RPMI8226 (cell line): ENCODE data around the gene TREX2.

Experiments
- DNase-seq: peaks from one replicate; pipeline ENCODE4 v3.0.0-alpha.2; 2015

Gene TREX2

GRCh38 chrX:153433161-153433680 is 12.6 kb downstream of the TREX2 start:
- DNase-seq, result no peak

GRCh38 chrX:153430796-153431195 is 15.1 kb downstream of the TREX2 start:
- no peak for DNase-seq

- DNase-seq, result no peak
Observed at GRCh38 chrX:153426204-153426603, 19.7 kb downstream of the TREX2 start.

- peak; percentile 11 for DNase-seq
Observed at GRCh38 chrX:153423652-153424051, 22.2 kb downstream of the TREX2 start.

- DNase-seq, result no peak
Observed at GRCh38 chrX:153421856-153422255, 24.0 kb downstream of the TREX2 start.

- no peak for DNase-seq
Observed at GRCh38 chrX:153420851-153421599, 24.8 kb downstream of the TREX2 start.

- DNase-seq, result no peak
Observed at GRCh38 chrX:153417637-153418036, 28.2 kb downstream of the TREX2 start.

GRCh38 chrX:153416781-153417450 is 28.9 kb downstream of the TREX2 start:
- no peak for DNase-seq

GRCh38 chrX:153414856-153415510 is 30.9 kb downstream of the TREX2 start:
- no peak for DNase-seq

- DNase-seq, result no peak
Observed at GRCh38 chrX:153413731-153414130, 32.1 kb downstream of the TREX2 start.

GRCh38 chrX:153412746-153413720 is 32.8 kb downstream of the TREX2 start:
- DNase-seq, result no peak

- no peak for DNase-seq
Observed at GRCh38 chrX:153411988-153412574, 33.8 kb downstream of the TREX2 start.

- peak; percentile 51 for DNase-seq
Observed at GRCh38 chrX:153411255-153411987, 34.4 kb downstream of the TREX2 start, which contains the start of gene ZFP92. TSS of gene ZFP92 (plus strand) at chrX:153411472. CDS start at chrX:153418323, 6,851 bp downstream.

- DNase-seq, result no peak
Observed at GRCh38 chrX:153410888-153411254, 35.0 kb downstream of the TREX2 start.

GRCh38 chrX:153410373-153410772 is 35.5 kb downstream of the TREX2 start:
- DNase-seq, result no peak

- DNase-seq, result no peak
Observed at GRCh38 chrX:153409414-153410101, 36.3 kb downstream of the TREX2 start.

- no peak for DNase-seq
Observed at GRCh38 chrX:153408871-153409351, 36.9 kb downstream of the TREX2 start.

GRCh38 chrX:153408221-153408721 is 37.6 kb downstream of the TREX2 start:
- DNase-seq, result no peak

GRCh38 chrX:153407736-153408135 is 38.1 kb downstream of the TREX2 start:
- DNase-seq, result no peak

GRCh38 chrX:153406903-153407302 is 39.0 kb downstream of the TREX2 start:
- DNase-seq, result no peak
